ENCODE data around the gene ULK4.
"Not testable (repeated sequence)": the region's sequence is repeated elsewhere in the genome, so short reads cannot be mapped to it uniquely, and the experiment has no call there.

ULK4 gene

GRCh38 chr3:41419809-41420208, 542.1 kb downstream of the ULK4 start:
- DNase-seq = no peak

- DNase-seq = no peak
Measured at GRCh38 chr3:41418961-41419691, 542.8 kb downstream of the ULK4 start.

GRCh38 chr3:41417574-41417973, 544.3 kb downstream of the ULK4 start:
- no peak for DNase-seq

- no peak for DNase-seq
Measured at GRCh38 chr3:41411065-41411464, 550.8 kb downstream of the ULK4 start.

GRCh38 chr3:41405466-41405865, 556.4 kb downstream of the ULK4 start:
- DNase-seq = no peak

GRCh38 chr3:41404582-41404981, 557.3 kb downstream of the ULK4 start:
- DNase-seq = no peak

- DNase-seq = no peak
Measured at GRCh38 chr3:41394896-41395295, 567.0 kb downstream of the ULK4 start.

- not testable (repeated sequence) for DNase-seq
Measured at GRCh38 chr3:41370765-41371535, 591.0 kb downstream of the ULK4 start.

- DNase-seq = no peak
Measured at GRCh38 chr3:41370307-41370706, 591.6 kb downstream of the ULK4 start.

- DNase-seq = no peak
Measured at GRCh38 chr3:41369838-41370237, 592.1 kb downstream of the ULK4 start.

GRCh38 chr3:41365973-41366372, 595.9 kb downstream of the ULK4 start:
- no peak for DNase-seq

- DNase-seq = no peak
Measured at GRCh38 chr3:41364736-41365135, 597.2 kb downstream of the ULK4 start.

- DNase-seq = no peak
Measured at GRCh38 chr3:41363830-41364523, 597.9 kb downstream of the ULK4 start.

- DNase-seq = no peak
Measured at GRCh38 chr3:41362638-41363559, 599.0 kb downstream of the ULK4 start.

GRCh38 chr3:41357271-41357670, 604.6 kb downstream of the ULK4 start:
- DNase-seq = no peak

- DNase-seq = no peak
Measured at GRCh38 chr3:41356775-41357174, 605.1 kb downstream of the ULK4 start.

- DNase-seq = no peak
Measured at GRCh38 chr3:41352510-41352909, 609.4 kb downstream of the ULK4 start.

- DNase-seq = no peak
Measured at GRCh38 chr3:41350441-41350840, 611.5 kb downstream of the ULK4 start.

- no peak for DNase-seq
Measured at GRCh38 chr3:41348401-41348800, 613.5 kb downstream of the ULK4 start.

GRCh38 chr3:41346698-41347270, 615.1 kb downstream of the ULK4 start:
- no peak for DNase-seq

- DNase-seq = no peak
Measured at GRCh38 chr3:41345788-41346187, 616.1 kb downstream of the ULK4 start.

GRCh38 chr3:41339758-41340157, 622.1 kb downstream of the ULK4 start:
- no peak for DNase-seq
